Hepatocyte (in vitro differentiated cells): ENCODE measurements around the gene MCM5.

ENCODE experiments used
- CTCF ChIP-seq: fragments of 200-600 bp; sonication (generic); IDR thresholded peaks from 2 replicates; pipeline ENCODE4 v1.5.1; 2016; ENCODE audit warnings: antibody characterized with exemption, mild to moderate bottlenecking; ENCODE audit not compliant: poor library complexity
- EZH2 ChIP-seq: fragments of 200-600 bp; sonication (generic); IDR thresholded peaks from 2 replicates; pipeline ENCODE4 v1.6.1; 2016; ENCODE audit warnings: antibody characterized with exemption, mild to moderate bottlenecking, borderline replicate concordance
- EZH2phosphoT487 ChIP-seq: fragments of 200-600 bp; sonication (generic); IDR thresholded peaks from one replicate; pipeline ENCODE4 v1.6.1; 2018; ENCODE audit warnings: antibody characterized with exemption, mild to moderate bottlenecking, low read depth, moderate library complexity; ENCODE audit not compliant: unreplicated experiment, severe bottlenecking

DNA sequence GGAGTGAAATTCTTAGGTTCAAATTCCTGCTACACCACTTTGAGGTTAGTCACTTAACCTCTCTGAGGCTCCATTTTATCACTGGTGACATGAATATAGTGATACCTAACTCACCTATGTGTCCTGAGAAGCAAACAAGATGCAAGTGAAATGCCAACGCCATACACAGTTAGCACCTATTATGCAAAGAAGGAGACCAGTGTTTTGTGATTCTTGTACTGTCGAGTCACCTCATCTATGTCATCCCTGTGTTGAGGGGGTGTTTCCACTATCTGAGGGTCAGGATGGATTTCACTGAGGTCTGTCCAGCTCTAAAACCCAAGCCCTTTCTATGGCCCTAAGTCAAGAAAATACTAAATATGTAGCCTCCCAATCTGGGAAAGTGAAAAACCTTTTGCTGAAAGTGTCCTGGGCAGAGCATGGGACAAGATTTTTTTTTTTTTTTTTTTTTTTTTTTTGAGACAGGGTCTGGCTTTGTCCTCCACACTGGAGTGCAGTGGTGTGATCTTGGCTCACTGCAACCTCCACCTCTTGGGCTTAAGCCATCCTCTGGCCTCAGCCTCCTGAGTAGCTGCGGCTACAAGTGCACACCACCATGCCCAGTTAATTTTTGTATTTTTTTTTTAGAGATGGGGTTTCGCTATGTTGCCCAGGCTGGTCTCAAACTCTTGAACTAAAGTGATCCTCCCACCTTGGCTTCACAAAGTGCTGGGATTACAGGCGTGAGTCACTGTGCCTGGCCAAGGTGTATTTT, 5.0 kb upstream of the MCM5 start:
- TF ChIP-seq CTCF (no peak), EZH2 (no peak), EZH2phosphoT487 (no peak)
